OCI-LY3 (cell line): ENCODE data around the gene PAX5.

ENCODE experiments used
- EZH2phosphoT487 ChIP-seq: fragments of 200-600 bp; shearing (Covaris generic); IDR thresholded peaks from 2 replicates; pipeline ENCODE4 v1.6.1; 2018; ENCODE audit warnings: antibody characterized with exemption, mixed run types, low read depth
- TF ChIP-seq, protein P1 (sequence below): fragments of 200-600, 300-600 bp; sonication (generic); IDR thresholded peaks from 2 replicates; pipeline ENCODE4 v1.5.1; 2014; ENCODE audit warnings: antibody characterized with exemption, low read length, low read depth

DNA sequence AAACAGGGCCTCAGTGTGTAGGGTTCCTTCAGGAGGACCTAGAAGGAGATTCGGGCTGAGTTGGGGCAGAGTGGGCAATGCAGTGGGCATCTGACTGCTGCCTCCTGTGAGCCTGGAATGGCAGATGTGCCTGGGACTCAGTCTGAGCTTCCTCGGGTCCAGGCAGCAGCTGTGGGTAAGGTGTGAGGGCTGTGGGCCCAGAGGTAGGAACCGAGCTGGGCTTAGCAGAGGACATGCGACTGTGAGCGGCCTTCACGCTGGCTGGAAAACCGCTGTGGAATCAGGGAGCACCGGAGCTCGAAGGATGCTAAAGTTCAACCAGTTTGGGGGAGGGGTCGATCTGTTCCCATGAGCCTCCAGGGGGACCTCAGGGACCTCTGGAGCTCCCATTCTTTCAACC, 137.0 kb downstream of the PAX5 start:
- TF ChIP-seq, protein P1, sequence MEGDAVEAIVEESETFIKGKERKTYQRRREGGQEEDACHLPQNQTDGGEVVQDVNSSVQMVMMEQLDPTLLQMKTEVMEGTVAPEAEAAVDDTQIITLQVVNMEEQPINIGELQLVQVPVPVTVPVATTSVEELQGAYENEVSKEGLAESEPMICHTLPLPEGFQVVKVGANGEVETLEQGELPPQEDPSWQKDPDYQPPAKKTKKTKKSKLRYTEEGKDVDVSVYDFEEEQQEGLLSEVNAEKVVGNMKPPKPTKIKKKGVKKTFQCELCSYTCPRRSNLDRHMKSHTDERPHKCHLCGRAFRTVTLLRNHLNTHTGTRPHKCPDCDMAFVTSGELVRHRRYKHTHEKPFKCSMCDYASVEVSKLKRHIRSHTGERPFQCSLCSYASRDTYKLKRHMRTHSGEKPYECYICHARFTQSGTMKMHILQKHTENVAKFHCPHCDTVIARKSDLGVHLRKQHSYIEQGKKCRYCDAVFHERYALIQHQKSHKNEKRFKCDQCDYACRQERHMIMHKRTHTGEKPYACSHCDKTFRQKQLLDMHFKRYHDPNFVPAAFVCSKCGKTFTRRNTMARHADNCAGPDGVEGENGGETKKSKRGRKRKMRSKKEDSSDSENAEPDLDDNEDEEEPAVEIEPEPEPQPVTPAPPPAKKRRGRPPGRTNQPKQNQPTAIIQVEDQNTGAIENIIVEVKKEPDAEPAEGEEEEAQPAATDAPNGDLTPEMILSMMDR: no peak
- no peak for TF ChIP-seq EZH2phosphoT487
